GM12891 (cell line): ENCODE measurements around the gene AFAP1.

Source experiments
- POLR2A ChIP-seq: IDR thresholded peaks from 2 replicates; pipeline ENCODE4 v1.6.1; 2011; ENCODE audit warnings: low read depth, low read length, control low read depth
- POLR2AphosphoS5 ChIP-seq: IDR thresholded peaks from 2 replicates; pipeline ENCODE4 v1.6.1; 2011; ENCODE audit warnings: low read depth, low read length, control low read depth

DNA sequence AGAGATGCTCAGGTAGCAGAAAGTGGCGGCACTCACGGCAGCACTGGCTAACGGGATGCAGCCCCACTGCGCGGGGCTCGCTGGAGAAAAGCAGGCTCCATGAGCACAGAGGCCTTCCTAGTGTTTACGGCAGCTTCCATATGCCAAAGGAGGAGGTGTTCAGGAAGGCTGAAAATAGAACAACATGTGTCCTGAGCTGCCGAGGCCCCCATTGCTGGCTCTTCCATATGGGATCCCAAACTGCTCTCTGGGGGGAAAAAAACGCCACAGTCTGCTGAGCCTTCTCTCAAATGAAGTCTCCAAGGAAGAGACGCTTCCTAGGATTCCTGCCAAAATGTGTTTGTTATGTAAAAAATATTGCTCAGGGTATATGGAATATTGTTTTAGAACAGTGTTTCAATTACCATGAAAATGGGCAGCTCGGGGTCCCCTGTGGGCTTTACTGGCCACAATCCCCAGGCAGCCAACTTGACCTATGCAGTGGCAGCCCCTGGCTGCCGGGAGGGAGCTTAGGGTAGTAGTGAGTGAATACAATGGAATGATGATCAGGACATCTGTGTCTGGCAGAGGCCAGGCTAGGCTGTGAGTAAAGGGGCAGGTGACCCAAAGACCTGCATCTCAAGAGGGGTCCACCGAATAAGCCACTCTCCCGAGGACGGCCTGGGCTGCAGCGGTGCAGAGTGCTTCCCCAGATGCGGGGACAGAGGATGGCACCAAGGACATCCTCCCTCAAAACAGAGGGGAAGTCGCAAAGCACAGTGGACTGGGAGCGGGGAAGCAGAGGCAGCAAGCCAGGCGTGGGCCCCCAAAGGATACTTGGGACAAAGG lies 170.1 kb downstream of the AFAP1 start:
- TF ChIP-seq POLR2A (no peak), POLR2AphosphoS5 (no peak)
